Measurements from ENCODE around the gene SCGN.

The SCGN gene

GRCh38 chr6:25641377-25641776 lies 10.6 kb upstream of the SCGN start:
- DNase-seq: no peak

- no peak for DNase-seq
These were observed 9.9 kb upstream of the SCGN start for GRCh38 chr6:25641940-25642666.

GRCh38 chr6:25642667-25643328 lies 9.2 kb upstream of the SCGN start:
- no peak for DNase-seq

GRCh38 chr6:25645916-25646315 lies 6.1 kb upstream of the SCGN start:
- no peak for DNase-seq

GRCh38 chr6:25649611-25650010 lies 2.4 kb upstream of the SCGN start:
- no peak for DNase-seq

- DNase-seq: no peak
These were observed 3.7 kb downstream of the SCGN start for GRCh38 chr6:25655723-25656122.

- no peak for DNase-seq
These were observed 7.8 kb downstream of the SCGN start for GRCh38 chr6:25659633-25660368.

GRCh38 chr6:25660512-25660911 lies 8.5 kb downstream of the SCGN start:
- no peak for DNase-seq

- DNase-seq: no peak
These were observed 9.2 kb downstream of the SCGN start for GRCh38 chr6:25661129-25661779.

- DNase-seq: no peak
These were observed 13.4 kb downstream of the SCGN start for GRCh38 chr6:25665455-25665854.

- no peak for DNase-seq
These were observed 17.4 kb downstream of the SCGN start for GRCh38 chr6:25669413-25669812.

- DNase-seq: no peak
These were observed 18.2 kb downstream of the SCGN start for GRCh38 chr6:25670208-25670607.

GRCh38 chr6:25670793-25671513 lies 18.9 kb downstream of the SCGN start:
- DNase-seq: no peak

GRCh38 chr6:25671652-25672051 lies 19.6 kb downstream of the SCGN start:
- no peak for DNase-seq

GRCh38 chr6:25675167-25675566 lies 23.2 kb downstream of the SCGN start:
- DNase-seq: no peak

- no peak for DNase-seq
These were observed 24.8 kb downstream of the SCGN start for GRCh38 chr6:25676775-25677174.

GRCh38 chr6:25681848-25682247 lies 29.8 kb downstream of the SCGN start:
- DNase-seq: no peak

GRCh38 chr6:25682324-25682723 lies 30.3 kb downstream of the SCGN start:
- DNase-seq: no peak

GRCh38 chr6:25684565-25684964 lies 32.5 kb downstream of the SCGN start:
- DNase-seq: no peak

GRCh38 chr6:25685251-25685650 lies 33.2 kb downstream of the SCGN start:
- no peak for DNase-seq

- no peak for DNase-seq
These were observed 33.9 kb downstream of the SCGN start for GRCh38 chr6:25685896-25686295.

GRCh38 chr6:25686856-25687255 lies 34.8 kb downstream of the SCGN start:
- no peak for DNase-seq

- no peak for DNase-seq
These were observed 38.0 kb downstream of the SCGN start for GRCh38 chr6:25689966-25690365.
